GM20431 (cell line): ENCODE measurements around the gene ATF2.
"Not testable (repeated sequence)": the region's sequence is repeated elsewhere in the genome, so short reads cannot be mapped to it uniquely, and the experiment has no call there.

ENCODE experiments used
- in situ Hi-C: fragments of 300-500 bp; cut with MseI, MboI; formaldehyde crosslinking; loops from one replicate; pipeline ENCODE4 v1.15.0; 2020; ENCODE audit warnings: low sequenced_read_pairs; ENCODE audit not compliant: unreplicated experiment

Gene ATF2

DNA sequence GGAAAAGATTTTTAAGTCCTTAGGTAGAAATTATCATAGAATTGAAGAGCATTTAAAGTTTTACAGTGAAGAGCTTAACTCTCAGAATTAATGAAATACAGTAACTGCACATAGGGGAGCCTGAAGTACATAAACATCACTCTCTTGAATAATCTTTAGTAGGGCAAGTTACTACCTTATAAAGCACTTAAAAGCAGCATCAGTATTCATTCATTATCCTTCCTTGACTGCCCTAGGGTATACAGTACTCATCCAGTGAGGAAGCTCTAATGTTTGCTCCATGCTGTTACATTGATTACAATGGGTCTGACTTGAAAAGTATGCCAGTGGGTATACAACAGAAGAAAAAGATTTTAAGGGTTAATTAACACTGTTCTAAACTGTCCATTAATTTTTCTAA lies 66.5 kb downstream of the ATF2 start:
- in situ Hi-C loops = no loop called here

- in situ Hi-C loops = no loop called here
These were observed 70.7 kb downstream of the ATF2 start for GRCh38 chr2:175097297-175097696.

GRCh38 chr2:175084117-175084516 lies 83.9 kb downstream of the ATF2 start:
- in situ Hi-C loops = not testable (repeated sequence)

DNA sequence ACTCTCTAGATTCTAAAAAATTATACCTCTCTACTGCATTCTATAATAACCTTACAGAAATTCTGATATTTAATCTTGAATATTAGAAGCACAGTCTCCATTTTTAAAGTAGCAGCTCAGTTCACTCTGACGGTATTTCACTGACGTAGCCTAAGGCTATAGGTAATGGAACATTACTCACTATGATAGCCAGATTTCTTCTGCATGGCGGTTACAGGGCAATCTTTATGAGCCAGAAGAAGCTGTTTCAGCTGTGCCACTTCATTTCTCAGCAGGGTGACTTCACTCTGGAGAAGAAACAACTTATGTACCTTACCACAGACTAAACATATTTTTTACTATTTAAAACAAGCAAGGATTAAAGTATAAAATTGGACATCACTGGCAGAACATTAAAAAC lies 87.5 kb downstream of the ATF2 start:
- in situ Hi-C loops = no loop called here

DNA sequence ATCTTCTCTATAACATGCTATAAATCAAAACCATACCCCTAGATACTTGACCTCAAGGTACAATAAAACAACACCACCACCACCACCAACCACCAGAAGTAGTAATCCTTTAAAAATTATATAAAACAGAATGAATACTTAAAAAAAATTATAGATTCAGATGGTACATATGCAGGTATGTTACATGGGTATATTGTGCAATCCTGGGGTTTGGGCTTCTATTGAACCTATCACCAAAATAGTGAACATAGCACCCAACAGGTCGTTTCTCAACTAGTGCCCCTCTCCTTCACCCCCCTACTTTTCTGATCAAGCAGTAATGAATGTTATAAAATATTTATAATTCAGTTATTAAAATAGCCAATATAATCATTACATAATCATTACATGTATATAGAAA lies 91.7 kb downstream of the ATF2 start:
- in situ Hi-C loops = no loop called here

- in situ Hi-C loops = no loop called here
These were observed 93.5 kb downstream of the ATF2 start for GRCh38 chr2:175074478-175074877.

DNA sequence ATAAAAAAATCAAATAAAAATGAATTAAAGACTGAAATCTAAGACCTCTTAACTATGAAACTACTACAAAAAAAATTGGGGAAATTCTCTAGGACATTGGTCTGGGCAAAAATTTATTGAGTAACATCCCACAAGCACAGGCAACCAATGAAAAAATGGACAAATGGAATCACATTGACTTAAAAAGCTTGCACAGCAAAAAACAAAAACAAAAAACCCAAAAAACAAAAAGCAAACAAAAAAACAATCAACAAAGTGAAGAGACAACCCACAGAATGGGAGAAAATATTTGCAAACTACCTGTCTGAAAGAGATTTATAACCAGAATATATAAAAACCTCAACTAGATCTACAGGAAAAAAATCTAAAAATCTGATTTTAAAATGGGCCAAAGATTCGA lies 99.5 kb downstream of the ATF2 start:
- in situ Hi-C loops = no loop called here

- in situ Hi-C loops = no loop called here
These were observed 101.6 kb downstream of the ATF2 start for GRCh38 chr2:175066411-175066810.

DNA sequence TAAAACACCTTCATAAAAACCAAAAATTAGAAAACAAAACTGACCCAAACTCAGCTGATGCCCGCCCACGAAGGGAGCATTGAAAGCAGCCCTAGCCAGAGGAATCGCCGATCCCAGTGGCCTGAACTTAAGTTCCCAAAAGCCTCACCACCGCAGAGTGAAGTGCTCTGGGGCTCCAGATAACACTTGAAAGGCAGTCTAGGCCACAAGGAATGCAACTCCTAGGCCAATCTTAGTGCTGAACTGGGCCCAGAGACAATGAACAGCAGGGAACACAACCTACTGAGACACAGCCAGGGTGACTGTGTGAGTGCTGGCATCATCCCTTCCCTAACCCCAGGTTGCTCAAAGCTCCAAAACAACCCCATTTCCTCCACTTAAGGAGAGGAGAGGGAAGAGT lies 103.2 kb downstream of the ATF2 start:
- in situ Hi-C loops = no loop called here

DNA sequence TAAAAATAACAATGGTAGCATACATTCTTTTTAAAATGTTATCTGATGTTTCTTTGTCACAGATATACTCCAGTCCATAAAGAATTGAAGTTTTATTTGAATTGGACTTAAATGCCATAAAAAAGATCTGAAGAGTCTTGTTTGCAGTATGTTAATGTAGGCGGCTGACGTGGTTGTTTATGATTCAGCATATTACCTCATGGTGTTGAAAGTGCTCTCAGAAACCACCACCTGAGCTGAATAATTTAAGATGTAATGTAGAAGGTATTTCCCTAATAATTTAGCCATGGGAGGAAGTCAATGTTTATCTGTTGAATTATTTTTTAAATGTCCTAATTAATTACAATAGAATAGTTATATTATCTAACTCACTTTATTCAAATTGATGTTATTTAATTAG lies 104.3 kb downstream of the ATF2 start:
- in situ Hi-C loops = no loop called here

DNA sequence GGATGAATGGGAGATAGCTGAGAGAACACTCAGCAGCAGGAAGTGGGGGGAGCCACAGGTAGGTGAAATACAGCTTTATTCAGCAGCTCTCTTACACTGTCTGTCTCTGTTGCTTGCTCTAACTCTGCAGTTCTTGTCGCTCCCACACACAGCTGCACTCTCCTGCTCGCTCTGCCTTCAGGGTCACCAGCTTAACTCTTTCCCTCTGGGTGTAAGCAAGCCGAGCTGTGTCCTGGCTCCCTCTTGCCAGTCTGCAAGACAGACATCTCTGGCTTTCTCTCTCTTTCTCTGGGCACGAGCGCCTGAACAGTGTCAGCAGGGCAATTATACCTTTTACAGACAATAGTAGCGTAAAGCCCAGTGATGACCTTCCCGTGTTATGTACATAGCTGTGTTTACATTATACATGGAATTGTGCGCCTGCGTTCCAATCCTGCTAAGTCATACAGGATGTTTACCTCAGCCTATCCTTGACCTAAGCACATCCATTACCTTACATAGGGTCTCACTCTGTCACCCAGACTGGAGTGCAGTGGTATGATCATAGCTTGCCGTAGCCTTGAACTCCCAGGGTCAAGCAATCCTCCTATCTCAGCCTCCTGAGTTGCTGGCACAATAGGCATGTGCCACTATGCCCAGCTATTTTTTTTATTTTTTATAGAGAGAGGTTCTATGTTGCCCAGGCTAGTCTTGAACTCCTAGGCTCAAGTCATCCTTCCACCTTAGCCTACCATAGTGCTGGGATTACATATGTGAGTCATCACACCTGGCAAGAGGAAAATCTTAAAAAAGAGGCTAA lies 105.0 kb downstream of the ATF2 start:
- in situ Hi-C loops = no loop called here

GRCh38 chr2:175057078-175057685 lies 110.8 kb downstream of the ATF2 start:
- in situ Hi-C loops = no loop called here

GRCh38 chr2:175055993-175056392 lies 112.0 kb downstream of the ATF2 start:
- in situ Hi-C loops = no loop called here

DNA sequence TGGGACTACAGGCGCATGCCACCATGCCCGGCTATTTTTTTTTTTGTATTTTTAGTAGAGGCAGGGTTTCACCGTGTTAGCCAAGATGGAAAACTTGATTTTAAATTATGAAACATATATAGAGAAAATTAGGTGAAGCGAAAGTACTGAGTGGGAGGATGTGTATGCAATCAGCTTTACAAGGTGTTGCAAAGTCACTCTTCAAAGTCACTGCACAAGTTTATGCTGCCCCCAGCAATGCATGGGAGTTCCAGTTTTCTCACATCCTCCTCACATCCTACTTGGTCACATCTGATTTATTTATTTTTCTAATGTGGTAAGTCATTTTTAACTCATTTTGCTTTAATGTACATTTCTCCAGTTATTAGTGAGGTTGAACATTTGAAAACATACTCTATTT lies 113.7 kb downstream of the ATF2 start:
- in situ Hi-C loops = no loop called here

GRCh38 chr2:175049661-175050060 lies 118.3 kb downstream of the ATF2 start:
- in situ Hi-C loops = no loop called here

GRCh38 chr2:175048275-175048674 lies 119.7 kb downstream of the ATF2 start:
- in situ Hi-C loops = no loop called here

GRCh38 chr2:175039490-175039889 lies 128.5 kb downstream of the ATF2 start:
- in situ Hi-C loops = no loop called here

GRCh38 chr2:175039031-175039430 lies 129.0 kb downstream of the ATF2 start:
- in situ Hi-C loops = no loop called here

DNA sequence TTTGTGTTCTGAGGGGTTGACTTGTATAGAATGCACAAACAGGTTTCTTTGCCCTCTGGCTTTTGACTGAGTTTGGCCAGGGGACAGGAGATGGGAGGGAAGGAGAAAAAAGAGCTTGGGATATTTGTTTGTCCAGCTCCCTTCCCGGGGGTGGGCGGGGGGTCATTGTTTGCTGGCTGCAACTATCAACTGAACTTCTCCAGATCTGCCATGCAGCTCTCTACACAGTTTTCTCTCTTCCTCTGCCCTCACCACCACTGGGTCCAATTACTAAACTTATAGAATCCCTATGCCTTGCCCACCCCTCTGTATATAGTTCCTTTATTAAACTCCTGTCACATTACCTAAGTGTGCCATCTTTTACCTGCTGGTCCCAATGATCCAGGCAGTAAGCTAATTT lies 130.1 kb downstream of the ATF2 start:
- in situ Hi-C loops = no loop called here

DNA sequence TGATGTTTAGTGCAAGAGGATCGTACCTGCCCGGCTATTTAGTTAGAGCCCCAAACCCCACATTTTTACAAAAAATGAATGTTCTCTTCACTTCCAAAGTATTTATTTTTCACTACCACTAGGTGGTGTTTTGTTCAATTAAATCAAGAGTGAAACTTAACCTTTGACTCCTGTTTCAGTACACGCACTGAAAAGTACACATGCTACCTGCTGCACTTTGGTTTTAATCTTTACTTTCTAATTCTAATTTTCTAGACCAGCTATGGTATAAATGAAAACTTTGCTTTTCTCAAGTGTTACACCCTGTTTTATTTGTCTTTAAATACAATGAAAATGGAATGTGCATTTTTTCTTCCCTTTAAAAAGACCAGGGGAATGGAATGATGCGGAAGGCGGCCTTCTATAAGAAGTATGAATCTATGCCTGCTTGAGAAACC lies 131.4 kb downstream of the ATF2 start:
- in situ Hi-C loops = no loop called here

DNA sequence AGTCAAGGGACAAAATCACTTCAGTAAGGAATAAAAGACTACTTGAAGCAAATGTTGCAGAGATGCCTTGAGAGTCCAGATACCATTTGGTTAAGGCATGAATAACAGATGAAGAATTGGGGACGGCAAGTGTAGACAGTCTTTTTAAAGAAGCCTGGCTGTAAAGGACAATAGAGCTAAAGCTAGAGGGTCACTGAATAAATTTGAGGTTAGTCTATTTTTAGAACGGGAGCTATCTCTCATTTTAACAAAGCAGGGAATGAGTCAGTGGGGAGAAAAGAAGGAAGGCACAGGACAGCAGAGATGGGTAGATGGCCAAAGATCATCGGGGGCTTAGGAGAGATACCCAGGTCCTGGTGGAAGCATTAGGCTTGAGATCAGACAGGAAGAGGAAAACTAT lies 132.2 kb downstream of the ATF2 start:
- in situ Hi-C loops = no loop called here

DNA sequence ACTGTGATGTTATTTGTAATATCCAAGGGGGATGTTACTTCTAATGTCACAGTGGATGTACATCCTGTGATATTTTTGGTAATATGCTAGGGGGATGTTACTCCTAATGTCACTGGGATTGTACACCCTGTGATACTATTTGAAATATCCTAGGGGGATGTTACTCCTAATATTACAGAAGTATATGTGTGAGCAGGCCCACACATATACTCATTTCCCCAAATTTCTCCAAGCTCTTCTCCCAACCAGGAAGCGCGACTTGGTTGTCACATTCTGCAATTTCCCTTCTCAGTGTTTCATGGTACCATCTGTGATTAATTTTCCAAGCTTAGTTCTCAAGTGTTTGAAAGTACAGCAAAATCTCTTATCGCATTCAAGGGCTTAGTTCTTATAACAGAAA lies 133.3 kb downstream of the ATF2 start:
- in situ Hi-C loops = no loop called here
